KMS-11 (cell line): ENCODE measurements around the gene TMEM182.

Source experiments
- H2AFZ ChIP-seq: fragments of 200-600 bp; sonication (generic); 2 replicates; pipeline ENCODE4 v1.6.1; 2016; ENCODE audit warnings: antibody characterized with exemption, mixed run types, low read depth
- H3K27ac ChIP-seq: fragments of 200-600 bp; sonication (generic); 2 replicates; pipeline ENCODE4 v1.6.1; 2016; ENCODE audit warnings: mild to moderate bottlenecking, mixed run types
- H3K27me3 ChIP-seq: fragments of 200-600 bp; sonication (generic); 2 replicates; pipeline ENCODE4 v1.6.1; 2017; ENCODE audit warnings: mild to moderate bottlenecking, low read depth, mixed run types, moderate library complexity; ENCODE audit not compliant: insufficient read depth
- H3K36me3 ChIP-seq: fragments of 200-600 bp; sonication (generic); 2 replicates; pipeline ENCODE4 v1.6.1; 2017; ENCODE audit warnings: mild to moderate bottlenecking, mixed run types; ENCODE audit not compliant: insufficient read depth
- H3K4me1 ChIP-seq: fragments of 200-600 bp; sonication (generic); 2 replicates; pipeline ENCODE4 v1.6.1; 2016; ENCODE audit warnings: mild to moderate bottlenecking, low read depth, mixed run types; ENCODE audit not compliant: poor library complexity, severe bottlenecking
- H3K4me2 ChIP-seq: fragments of 200-600 bp; sonication (generic); 2 replicates; pipeline ENCODE4 v1.7.0; 2016; ENCODE audit warnings: mild to moderate bottlenecking, mixed run types
- H3K4me3 ChIP-seq: fragments of 200-600 bp; sonication (generic); IDR thresholded peaks from 2 replicates; pipeline ENCODE4 v1.6.1; 2017; ENCODE audit warnings: low read depth, low read length, mixed read lengths; ENCODE audit not compliant: insufficient read depth
- H3K79me2 ChIP-seq: fragments of 200-600 bp; sonication (generic); 2 replicates; pipeline ENCODE4 v1.6.1; 2016; ENCODE audit warnings: low read depth, mixed run types; ENCODE audit not compliant: insufficient read depth
- H3K9ac ChIP-seq: fragments of 200-600 bp; sonication (generic); 2 replicates; pipeline ENCODE4 v1.6.1; 2016; ENCODE audit warnings: mild to moderate bottlenecking, mixed run types
- H4K20me1 ChIP-seq: fragments of 200-600 bp; sonication (generic); 2 replicates; pipeline ENCODE4 v1.6.1; 2016; ENCODE audit warnings: mild to moderate bottlenecking, mixed run types; ENCODE audit not compliant: insufficient read depth
- CTCF ChIP-seq: fragments of 200-600 bp; sonication (generic); conservative IDR thresholded peaks from 2 replicates; pipeline ENCODE4 v1.6.1; 2017; ENCODE audit warnings: low read depth, mild to moderate bottlenecking, antibody characterized with exemption, low read length, moderate library complexity, mixed read lengths

TMEM182 gene

GRCh38 chr2:102782933-102783332 is 21.1 kb downstream of the TMEM182 start:
- Histone ChIP-seq H3K27me3 (no peaks in the 10 kb centered on the region), H3K9ac (no peak overlapping the region), H3K27ac (no peak overlapping the region), H3K79me2 (no peaks in the 10 kb centered on the region), H3K36me3 (no peaks in the 10 kb centered on the region), H3K4me3 (no peak overlapping the region), H4K20me1 (no peaks in the 10 kb centered on the region), H3K4me1 (no peaks in the 10 kb centered on the region), H3K4me2 (no peak overlapping the region), H2AFZ (no peak overlapping the region)
- no peak for TF ChIP-seq CTCF

GRCh38 chr2:102783506-102784183 is 21.8 kb downstream of the TMEM182 start:
- H3K27ac ChIP-seq, result no peak overlapping the region
- H3K79me2 ChIP-seq, result no peaks in the 10 kb centered on the region
- H3K9ac ChIP-seq, result no peak overlapping the region
- H3K27me3 ChIP-seq, result no peaks in the 10 kb centered on the region
- no peaks in the 10 kb centered on the region for H3K4me1 ChIP-seq
- no peak overlapping the region for H3K4me2 ChIP-seq
- no peak for TF ChIP-seq CTCF
- no peak overlapping the region for H3K4me3 ChIP-seq
- no peak overlapping the region for H2AFZ ChIP-seq
- no peaks in the 10 kb centered on the region for H4K20me1 ChIP-seq
- H3K36me3 ChIP-seq, result no peaks in the 10 kb centered on the region

GRCh38 chr2:102784940-102785339 is 23.1 kb downstream of the TMEM182 start:
- Histone ChIP-seq H2AFZ (no peak overlapping the region), H3K36me3 (no peaks in the 10 kb centered on the region), H3K4me2 (no peak overlapping the region), H3K27ac (no peak overlapping the region), H3K4me1 (no peaks in the 10 kb centered on the region), H3K9ac (no peak overlapping the region), H3K27me3 (no peaks in the 10 kb centered on the region), H3K79me2 (no peaks in the 10 kb centered on the region), H4K20me1 (no peaks in the 10 kb centered on the region), H3K4me3 (no peak overlapping the region)
- TF ChIP-seq CTCF, result no peak

GRCh38 chr2:102788216-102788884 is 26.5 kb downstream of the TMEM182 start:
- no peaks in the 10 kb centered on the region for H3K79me2 ChIP-seq
- no peak for TF ChIP-seq CTCF
- H3K4me1 ChIP-seq, result no peaks in the 10 kb centered on the region
- no peak overlapping the region for H2AFZ ChIP-seq
- no peak overlapping the region for H3K4me3 ChIP-seq
- H3K9ac ChIP-seq, result no peak overlapping the region
- no peak overlapping the region for H3K4me2 ChIP-seq
- H3K27me3 ChIP-seq, result no peaks in the 10 kb centered on the region
- H4K20me1 ChIP-seq, result no peaks in the 10 kb centered on the region
- H3K36me3 ChIP-seq, result no peaks in the 10 kb centered on the region
- H3K27ac ChIP-seq, result no peak overlapping the region
